ENCODE measurements around the gene FRS2.

DNA sequence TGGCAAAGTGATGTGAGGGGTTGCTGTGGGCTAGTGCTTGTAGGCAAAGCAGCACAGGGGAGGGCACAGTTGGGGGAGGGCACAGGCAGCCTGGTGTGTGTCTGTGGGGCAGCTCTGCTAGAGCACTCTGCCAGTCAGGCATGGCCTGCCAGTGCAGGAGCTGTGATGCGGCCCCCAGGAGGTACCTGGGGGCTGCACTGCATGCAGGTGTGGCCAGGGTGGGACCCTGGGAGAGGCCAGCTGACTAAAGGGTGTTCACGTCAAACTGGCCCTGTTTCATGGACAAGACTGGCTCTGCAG lies 54.1 kb downstream of the FRS2 start:
- no peak for TF ChIP-seq CTCF (conservative IDR thresholded peaks at IDR 0.05)
- no peak for TF ChIP-seq ZFX (IDR thresholded peaks at IDR 0.05)

Data from C4-2B (cell line).